ENCODE data around the gene LPAR2. TPM values are rescaled to one million over a fixed set of nuclear protein-coding genes. Genes with fewer than 3 reads are reported as not detected.
"Not testable (repeated sequence)": the region's sequence is repeated elsewhere in the genome, so short reads cannot be mapped to it uniquely, and the experiment has no call there.

The LPAR2 gene
- total RNA-seq, 4 donors from 2014 or later = 6.5 to 26.0 (median 7.7) TPM

DNA sequence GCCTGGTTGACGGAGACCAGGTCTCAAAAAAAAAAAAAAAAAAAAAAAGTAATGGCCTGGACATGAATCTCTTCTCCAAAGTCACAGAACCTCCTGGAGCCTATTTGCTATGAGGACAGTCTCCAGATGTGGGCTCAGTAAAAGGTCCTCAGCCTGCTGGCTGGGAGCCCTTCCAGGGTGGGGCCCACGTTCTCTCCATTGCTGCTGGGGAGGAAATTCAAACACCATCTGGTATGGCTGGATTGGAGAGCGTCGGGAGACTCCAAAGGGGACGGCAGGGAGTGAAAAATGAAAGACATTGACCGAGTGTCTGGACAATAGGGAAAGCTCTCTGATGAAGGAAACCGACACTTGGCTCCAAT is 8.2 kb downstream of the LPAR2 start:
- ATAC-seq (ENCODE audit: low FRiP score) (no peak), DNase-seq (ENCODE audit: low spot score) (no peak)
- TF ChIP-seq, protein P1, sequence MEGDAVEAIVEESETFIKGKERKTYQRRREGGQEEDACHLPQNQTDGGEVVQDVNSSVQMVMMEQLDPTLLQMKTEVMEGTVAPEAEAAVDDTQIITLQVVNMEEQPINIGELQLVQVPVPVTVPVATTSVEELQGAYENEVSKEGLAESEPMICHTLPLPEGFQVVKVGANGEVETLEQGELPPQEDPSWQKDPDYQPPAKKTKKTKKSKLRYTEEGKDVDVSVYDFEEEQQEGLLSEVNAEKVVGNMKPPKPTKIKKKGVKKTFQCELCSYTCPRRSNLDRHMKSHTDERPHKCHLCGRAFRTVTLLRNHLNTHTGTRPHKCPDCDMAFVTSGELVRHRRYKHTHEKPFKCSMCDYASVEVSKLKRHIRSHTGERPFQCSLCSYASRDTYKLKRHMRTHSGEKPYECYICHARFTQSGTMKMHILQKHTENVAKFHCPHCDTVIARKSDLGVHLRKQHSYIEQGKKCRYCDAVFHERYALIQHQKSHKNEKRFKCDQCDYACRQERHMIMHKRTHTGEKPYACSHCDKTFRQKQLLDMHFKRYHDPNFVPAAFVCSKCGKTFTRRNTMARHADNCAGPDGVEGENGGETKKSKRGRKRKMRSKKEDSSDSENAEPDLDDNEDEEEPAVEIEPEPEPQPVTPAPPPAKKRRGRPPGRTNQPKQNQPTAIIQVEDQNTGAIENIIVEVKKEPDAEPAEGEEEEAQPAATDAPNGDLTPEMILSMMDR (IDR thresholded peaks at IDR 0.05) = no peak

GRCh38 chr19:19619181-19619848 is 8.7 kb downstream of the LPAR2 start:
- TF ChIP-seq, protein P1 (IDR thresholded peaks at IDR 0.05) = no peak
- no peak for ATAC-seq (ENCODE audit: low FRiP score)
- DNase-seq (ENCODE audit: low spot score) = no peak

- ATAC-seq (ENCODE audit: low FRiP score) = peak; percentile 96
- TF ChIP-seq, protein P1 (IDR thresholded peaks at IDR 0.05) = no peak
These were observed 9.6 kb downstream of the LPAR2 start, which contains the start of gene PBX4 for GRCh38 chr19:19618219-19619051. Gene PBX4, minus strand, starts transcription at chr19:19618687. Its CDS starts 58 bp downstream, at chr19:19618629.

GRCh38 chr19:19615086-19615485 is 12.9 kb downstream of the LPAR2 start:
- ATAC-seq (ENCODE audit: low FRiP score) (no peak), DNase-seq (ENCODE audit: low spot score) (no peak)
- TF ChIP-seq, protein P1 (IDR thresholded peaks at IDR 0.05) = no peak

More at GRCh38 chr19:19618219-19619051, 9.6 kb downstream of the LPAR2 start, which contains the start of gene PBX4:
- peak; percentile 81 for DNase-seq (ENCODE audit: low spot score)

- TF ChIP-seq, protein P1 (IDR thresholded peaks at IDR 0.05) = no peak
- DNase-seq (ENCODE audit: low spot score) (no peak), ATAC-seq (ENCODE audit: low FRiP score) (no peak)
These were observed 14.5 kb downstream of the LPAR2 start for GRCh38 chr19:19613506-19613905.

GRCh38 chr19:19610376-19611202 is 17.4 kb downstream of the LPAR2 start:
- DNase-seq (ENCODE audit: low spot score) (no peak), ATAC-seq (ENCODE audit: low FRiP score) (no peak)
- TF ChIP-seq, protein P1 (IDR thresholded peaks at IDR 0.05) = no peak

DNA sequence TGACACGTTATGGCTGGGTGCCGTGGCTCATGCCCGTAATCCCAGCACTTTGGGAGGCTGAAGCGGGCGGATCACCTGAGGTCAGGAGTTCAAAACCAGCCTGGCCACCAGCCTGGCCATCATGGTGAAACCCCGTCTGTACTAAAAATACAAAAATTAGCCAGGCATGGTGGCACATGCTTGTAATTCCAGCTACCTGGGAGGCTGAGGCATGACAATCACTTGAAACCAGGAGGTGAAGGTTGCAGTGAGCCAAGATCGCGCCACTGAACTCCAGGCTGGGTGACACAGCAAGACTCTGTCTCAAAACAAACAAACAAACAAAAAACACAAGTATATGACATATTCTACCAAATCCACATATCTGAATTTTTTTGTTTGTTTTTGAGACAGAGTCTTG is 21.3 kb downstream of the LPAR2 start:
- not testable (repeated sequence) for DNase-seq (ENCODE audit: low spot score); ATAC-seq (ENCODE audit: low FRiP score)
